ENCODE results near the gene SEPHS1.

Gene SEPHS1

GRCh38 chr10:13328613-13329012 is 19.5 kb downstream of the SEPHS1 start:
- DNase-seq (ENCODE audit: low spot score): no peak
- no peak for FAIRE-seq

- FAIRE-seq (peak; percentile 17), DNase-seq (ENCODE audit: low spot score) (no peak)
Measured at GRCh38 chr10:13328126-13328525, 20.0 kb downstream of the SEPHS1 start.

- no peak for DNase-seq (ENCODE audit: low spot score)
- no peak for FAIRE-seq
Measured at GRCh38 chr10:13327534-13327933, 20.6 kb downstream of the SEPHS1 start.

GRCh38 chr10:13322615-13323148 is 25.4 kb downstream of the SEPHS1 start:
- DNase-seq (ENCODE audit: low spot score) (no peak), FAIRE-seq (no peak)

- FAIRE-seq (no peak), DNase-seq (ENCODE audit: low spot score) (no peak)
Measured at GRCh38 chr10:13321576-13321975, 26.5 kb downstream of the SEPHS1 start.

GRCh38 chr10:13319166-13319565 is 28.9 kb downstream of the SEPHS1 start:
- DNase-seq (ENCODE audit: low spot score) (no peak), FAIRE-seq (no peak)

GRCh38 chr10:13317474-13317873 is 30.6 kb downstream of the SEPHS1 start:
- FAIRE-seq: no peak
- no peak for DNase-seq (ENCODE audit: low spot score)

GRCh38 chr10:13316635-13317311 is 31.3 kb downstream of the SEPHS1 start:
- FAIRE-seq: no peak

GRCh38 chr10:13315361-13315760 is 32.7 kb downstream of the SEPHS1 start:
- FAIRE-seq (no peak), DNase-seq (ENCODE audit: low spot score) (no peak)

More at GRCh38 chr10:13316635-13317311, 31.3 kb downstream of the SEPHS1 start:
- no peak for DNase-seq (ENCODE audit: low spot score)

GRCh38 chr10:13311177-13311575 is 36.9 kb downstream of the SEPHS1 start:
- DNase-seq (ENCODE audit: low spot score) (no peak), FAIRE-seq (no peak)

- FAIRE-seq (peak; percentile 32), DNase-seq (ENCODE audit: low spot score) (no peak)
Measured at GRCh38 chr10:13310518-13311176, 37.4 kb downstream of the SEPHS1 start.

GRCh38 chr10:13309792-13310191 is 38.3 kb downstream of the SEPHS1 start:
- no peak for FAIRE-seq

GRCh38 chr10:13308096-13308495 is 40.0 kb downstream of the SEPHS1 start:
- FAIRE-seq (no peak), DNase-seq (ENCODE audit: low spot score) (no peak)

More at GRCh38 chr10:13309792-13310191, 38.3 kb downstream of the SEPHS1 start:
- no peak for DNase-seq (ENCODE audit: low spot score)

- FAIRE-seq (no peak), DNase-seq (ENCODE audit: low spot score) (no peak)
Measured at GRCh38 chr10:13306103-13306502, 42.0 kb downstream of the SEPHS1 start.

GRCh38 chr10:13302821-13303555 is 45.1 kb downstream of the SEPHS1 start:
- FAIRE-seq (no peak), DNase-seq (ENCODE audit: low spot score) (no peak)

- peak; percentile 9 for FAIRE-seq
- peak; percentile 93 for DNase-seq (ENCODE audit: low spot score)
Measured at GRCh38 chr10:13299437-13300287, 48.4 kb downstream of the SEPHS1 start, which contains the start of gene PHYH. Gene PHYH (minus strand): TSS chr10:13300064. CDS start chr10:13300042, 22 bp downstream.

GRCh38 chr10:13298748-13299436 is 49.2 kb downstream of the SEPHS1 start:
- FAIRE-seq (no peak), DNase-seq (ENCODE audit: low spot score) (no peak)

GRCh38 chr10:13296476-13296875 is 51.6 kb downstream of the SEPHS1 start:
- DNase-seq (ENCODE audit: low spot score) (no peak), FAIRE-seq (no peak)

GRCh38 chr10:13294784-13295183 is 53.3 kb downstream of the SEPHS1 start:
- no peak for FAIRE-seq
- DNase-seq (ENCODE audit: low spot score): no peak

All from urothelium cell line (cell line).